Measurements from ENCODE around the gene LHX5. TPM values are rescaled to one million over a fixed set of nuclear protein-coding genes. Genes with fewer than 3 reads are reported as not detected.

LHX5 gene
- total RNA-seq, 1 donor from 2014 or later: not detected

- intact Hi-C loops (cut with DNase I): no loop called here
- no peak for DNase-seq (ENCODE audit: low spot score)
- no peak for ATAC-seq
These were observed 45.7 kb downstream of the LHX5 start for GRCh38 chr12:113425960-113426453.

- intact Hi-C loops (cut with DNase I): no loop called here
- ATAC-seq: peak; percentile 45
- peak; percentile 70 for DNase-seq (ENCODE audit: low spot score)
These were observed 46.5 kb downstream of the LHX5 start for GRCh38 chr12:113424915-113425823.

- intact Hi-C loops (cut with DNase I): no loop called here
- ATAC-seq (no peak), DNase-seq (ENCODE audit: low spot score) (no peak)
These were observed 47.2 kb downstream of the LHX5 start for GRCh38 chr12:113424456-113424855.

GRCh38 chr12:113422886-113423669, 48.6 kb downstream of the LHX5 start:
- ATAC-seq (no peak), DNase-seq (ENCODE audit: low spot score) (no peak)
- intact Hi-C loops (cut with DNase I): no loop called here

- intact Hi-C loops (cut with DNase I): no loop called here
- ATAC-seq: peak; percentile 87
These were observed 49.4 kb downstream of the LHX5 start, which contains the start of gene SDSL for GRCh38 chr12:113422030-113422885. Gene SDSL, plus strand, starts transcription at chr12:113422380. Its CDS starts 5,603 bp downstream, at chr12:113427983.

DNA sequence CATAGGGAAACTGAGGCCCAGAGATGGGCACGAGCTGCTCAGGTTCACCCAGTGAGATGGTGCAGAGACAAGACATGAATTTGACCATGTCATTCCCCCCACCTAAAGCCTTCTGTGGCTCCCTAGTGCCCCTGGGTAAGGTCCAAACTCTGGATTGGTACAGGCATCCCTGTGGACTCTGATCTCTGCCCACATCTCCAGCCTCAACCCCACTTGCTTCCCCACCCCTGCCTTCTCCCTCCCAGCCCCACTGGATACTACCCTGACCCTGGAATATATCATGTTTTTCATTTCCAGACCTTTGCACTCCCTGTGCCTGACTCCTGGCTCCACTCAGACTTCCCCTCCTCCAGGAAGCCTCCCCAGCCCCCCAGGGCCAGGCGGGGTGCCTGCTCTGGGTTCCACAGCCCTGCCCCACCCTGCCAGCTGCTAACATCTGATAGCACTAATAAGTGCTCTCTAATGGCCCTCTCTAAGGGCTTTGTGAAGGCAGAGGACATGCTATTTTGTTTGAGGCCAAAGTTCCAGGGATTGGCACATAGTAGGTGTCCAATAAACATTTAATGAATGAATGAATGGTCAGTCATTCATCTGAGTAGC, 50.6 kb downstream of the LHX5 start:
- no peak for ATAC-seq
- intact Hi-C loops (cut with DNase I): no loop called here
- no peak for DNase-seq (ENCODE audit: low spot score)

More at GRCh38 chr12:113422030-113422885, 49.4 kb downstream of the LHX5 start, which contains the start of gene SDSL:
- peak; percentile 74 for DNase-seq (ENCODE audit: low spot score)

DNA sequence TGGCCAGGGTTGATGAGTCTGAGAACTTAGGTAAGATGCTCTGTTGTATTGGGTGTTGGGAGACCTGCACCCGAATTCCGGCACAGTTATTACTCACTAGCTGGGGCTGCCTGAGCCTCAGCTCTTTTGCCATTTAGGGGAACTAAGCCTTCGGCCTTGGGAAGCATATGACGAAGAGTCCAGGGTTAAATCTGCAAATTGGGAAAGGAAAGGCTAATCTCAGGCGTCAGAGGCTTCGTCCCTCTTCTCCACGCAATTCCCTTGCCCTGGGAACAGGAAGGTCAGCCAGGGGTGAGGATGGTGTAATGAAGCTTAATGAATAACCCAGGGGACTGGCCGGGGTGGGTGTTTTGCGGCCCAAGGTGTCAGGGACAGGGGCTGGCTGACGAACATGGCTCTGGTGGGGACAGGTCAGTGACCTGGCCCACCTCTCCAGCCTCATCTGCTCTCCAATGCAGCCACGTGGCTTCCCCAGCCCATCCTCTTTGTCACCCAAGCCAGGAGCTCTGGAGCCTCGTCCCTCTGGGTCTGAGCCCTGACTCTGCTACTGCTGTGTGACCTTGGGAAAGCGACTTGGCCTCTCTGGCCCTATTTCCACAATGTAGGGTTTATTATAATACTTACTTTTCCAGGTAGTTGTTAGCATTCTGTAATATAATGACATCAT, 53.3 kb downstream of the LHX5 start:
- intact Hi-C loops (cut with DNase I): no loop called here
- DNase-seq (ENCODE audit: low spot score) (no peak), ATAC-seq (peak; percentile 19)

DNA sequence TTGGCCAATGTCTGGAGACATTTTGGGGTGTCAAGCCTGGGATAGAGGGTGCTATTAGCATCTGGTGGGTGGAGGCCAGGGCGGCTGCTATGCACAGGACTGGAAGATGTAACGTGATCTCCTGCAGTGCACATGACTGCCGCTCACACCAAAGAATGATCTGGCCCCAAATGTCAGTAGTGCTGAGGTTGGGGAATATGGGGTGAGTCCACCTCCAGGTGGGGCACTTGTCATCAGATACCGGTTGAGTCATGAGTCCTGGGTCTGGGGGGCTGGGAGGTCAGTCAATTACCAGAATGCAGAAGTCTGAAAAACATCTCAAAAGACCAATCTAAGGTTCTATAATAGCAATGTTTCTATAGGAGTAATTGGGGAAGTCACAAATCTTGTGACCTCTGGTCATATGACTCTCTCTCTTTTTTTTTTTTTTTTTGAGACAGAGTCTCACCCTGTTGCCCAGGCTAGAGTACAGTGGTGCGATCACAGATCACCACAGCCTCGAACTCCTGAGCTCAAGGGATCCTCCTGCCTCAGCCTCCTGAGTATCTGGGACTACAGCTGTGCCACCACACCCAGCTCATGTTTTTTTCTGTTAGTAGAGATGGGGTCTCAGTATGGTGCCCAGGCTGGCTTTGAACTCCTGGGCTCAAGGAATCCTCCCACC, 55.4 kb downstream of the LHX5 start:
- DNase-seq (ENCODE audit: low spot score) (no peak), ATAC-seq (peak; percentile 49)
- intact Hi-C loops (cut with DNase I): no loop called here

- intact Hi-C loops (cut with DNase I): no loop called here
- DNase-seq (ENCODE audit: low spot score): no peak
- ATAC-seq: no peak
These were observed 57.1 kb downstream of the LHX5 start for GRCh38 chr12:113414519-113415038.

DNA sequence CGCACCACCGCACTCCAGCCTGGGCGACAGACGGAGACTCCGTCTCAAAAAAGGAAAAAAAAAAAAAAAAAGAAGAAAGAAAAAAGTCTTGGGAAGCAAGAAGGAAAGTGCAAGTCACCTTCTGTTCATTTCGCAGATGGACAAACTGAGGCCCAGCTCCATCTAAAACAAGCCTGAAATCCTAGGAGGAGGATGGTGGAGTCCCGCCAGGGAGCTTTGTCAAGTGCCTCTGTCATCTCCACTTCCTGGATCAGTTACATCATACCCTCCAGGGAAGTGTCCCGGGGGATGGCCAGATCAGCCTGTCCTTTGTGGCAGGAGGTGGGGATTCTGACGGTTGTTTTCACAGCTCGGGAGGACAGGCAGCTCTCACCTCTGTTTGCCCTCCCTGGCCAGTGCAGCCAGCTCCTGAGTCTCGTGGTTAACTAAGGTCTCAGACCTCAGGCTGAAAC, 58.2 kb downstream of the LHX5 start:
- intact Hi-C loops (cut with DNase I): no loop called here
- DNase-seq (ENCODE audit: low spot score) (no peak), ATAC-seq (no peak)

Other genes with a start within 250 kb of the LHX5 start
- 34.3 TPM for gene SLC8B1, start 136.8 kb downstream of the LHX5 start, total RNA-seq
- 44.2 TPM for gene PLBD2, start 113.3 kb downstream of the LHX5 start, total RNA-seq
- 0.31 TPM for gene SDS, start 68.0 kb downstream of the LHX5 start, total RNA-seq
- gene SDSL, start 49.5 kb downstream of the LHX5 start, total RNA-seq: 1.8 TPM